Embryonic facial prominence (tissue), 1 donor: ENCODE measurements around the gene QRICH2.
"Not testable (repeated sequence)": the region's sequence is repeated elsewhere in the genome, so short reads cannot be mapped to it uniquely, and the experiment has no call there.

Experiments used
- DNase-seq: peaks from one replicate; pipeline ENCODE4 v3.0.0-alpha.2; 2016; ENCODE audit errors: extremely low spot score

Gene QRICH2

DNA sequence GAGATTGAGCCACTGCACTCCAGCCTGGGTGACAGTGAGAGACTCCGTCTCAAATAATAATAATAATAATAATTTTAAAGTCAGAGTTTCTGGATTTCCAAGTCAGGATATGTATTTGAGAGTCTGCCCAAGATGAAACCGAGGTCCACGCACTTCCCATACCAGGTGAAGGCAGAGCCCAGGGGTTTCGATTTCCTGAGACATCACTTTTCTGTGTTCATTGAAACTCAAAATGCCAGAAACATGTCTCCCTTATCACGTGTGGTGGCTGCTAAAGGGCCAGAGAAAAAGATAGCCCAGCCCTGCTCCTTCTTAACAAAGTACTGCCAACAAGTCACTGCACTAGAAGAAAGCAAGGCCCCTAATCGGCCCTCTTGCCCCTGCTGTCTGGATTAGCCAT is 57.9 kb downstream of the QRICH2 start:
- no peak for DNase-seq

DNA sequence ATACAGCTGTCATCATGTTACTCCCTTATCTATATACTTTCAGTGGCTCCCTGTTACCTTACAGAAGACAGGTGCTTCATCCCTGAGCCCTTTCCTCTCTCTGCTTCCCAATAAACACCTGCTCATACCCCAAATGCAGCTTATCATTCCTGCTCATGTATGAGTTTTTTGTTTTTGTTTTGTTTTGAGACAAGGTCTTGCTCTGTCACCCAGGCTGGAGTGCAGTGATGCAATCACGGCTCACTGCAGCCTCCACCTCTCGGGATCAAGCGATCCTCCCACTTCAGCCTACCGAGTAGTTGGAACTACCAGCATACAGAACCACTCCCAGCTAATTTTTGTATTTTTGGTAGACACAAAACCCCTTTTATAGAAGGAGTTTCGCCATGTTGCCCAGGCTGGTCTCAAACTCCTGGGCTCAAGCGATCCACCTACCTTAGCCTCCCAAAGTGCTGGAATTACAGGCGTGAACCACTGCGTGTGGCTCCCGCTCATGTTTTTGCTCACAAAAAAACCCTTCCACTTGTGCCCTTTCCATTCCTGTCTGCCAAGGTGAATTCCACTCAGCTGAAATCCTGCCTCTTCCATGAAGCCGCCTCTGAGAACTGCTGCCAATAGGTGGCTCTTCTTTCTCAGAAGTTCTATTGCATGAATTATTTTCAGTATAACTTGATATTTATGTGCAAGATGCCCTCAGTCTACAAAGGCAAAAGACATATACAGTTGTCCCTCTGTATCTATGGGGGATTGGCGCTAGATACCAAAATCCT is 59.9 kb downstream of the QRICH2 start:
- no peak for DNase-seq

DNA sequence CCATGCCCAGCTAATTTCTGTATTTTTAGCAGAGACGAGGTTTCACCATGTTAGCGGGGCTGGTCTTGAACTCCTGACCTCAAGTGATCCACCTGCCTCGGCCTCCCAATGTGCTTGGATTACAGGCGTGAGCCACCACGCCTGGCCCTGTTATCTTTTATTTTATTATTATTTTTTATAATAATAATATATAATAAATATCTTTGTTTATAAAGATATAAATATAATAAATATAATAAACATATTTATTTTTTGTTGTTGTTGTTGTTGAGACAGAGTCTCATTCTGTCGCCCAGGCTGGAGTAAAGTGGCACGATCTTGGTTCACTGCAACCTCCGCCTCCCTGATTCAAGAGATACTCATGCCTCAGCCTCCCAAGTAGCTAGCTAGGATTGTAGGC is 60.8 kb downstream of the QRICH2 start:
- no peak for DNase-seq

DNA sequence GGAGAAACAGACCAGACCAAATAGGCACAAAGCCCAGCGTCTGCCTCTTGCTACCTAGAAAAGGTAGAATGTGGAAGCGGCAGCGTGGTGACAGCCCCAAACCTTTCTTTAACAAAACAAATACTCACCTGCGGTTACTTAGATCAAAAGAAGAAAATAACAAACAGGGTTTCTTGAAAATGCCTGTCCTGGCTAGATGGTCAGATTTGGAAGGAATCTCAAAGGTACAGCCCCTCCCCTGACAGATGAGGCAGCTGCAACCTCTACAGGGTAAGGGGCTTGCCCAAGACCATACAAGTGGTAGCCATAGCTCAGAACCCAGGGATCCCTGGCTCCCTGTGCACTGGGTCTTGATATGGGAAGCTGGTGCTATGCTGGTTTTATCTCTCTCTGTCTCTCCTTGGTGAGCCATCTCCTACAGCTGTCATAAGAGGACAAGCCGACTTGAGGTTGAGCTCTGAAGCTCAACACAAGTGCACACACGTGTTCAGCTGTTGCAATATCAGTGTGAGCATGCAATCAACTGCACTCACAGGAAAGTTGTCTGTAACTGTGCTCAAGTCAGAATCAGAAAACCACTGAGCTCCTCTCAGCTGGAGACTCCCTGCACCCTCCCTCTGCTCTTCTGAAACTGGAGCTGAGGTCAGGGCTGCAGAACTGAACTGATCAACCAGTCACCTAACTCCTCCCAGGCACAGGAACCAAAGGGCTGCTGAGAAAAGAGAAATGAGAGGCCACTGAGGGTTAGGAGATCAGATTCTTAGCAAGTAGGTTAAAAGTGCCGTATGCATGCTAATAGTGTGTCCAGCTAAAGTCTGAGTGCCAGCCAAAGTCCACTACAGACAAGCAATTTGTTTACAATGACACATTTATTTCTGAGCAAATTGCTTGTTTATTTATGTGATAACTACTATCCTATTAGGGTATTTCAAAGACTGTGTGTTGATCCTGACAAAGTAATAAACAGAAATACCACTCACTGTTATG is 61.7 kb downstream of the QRICH2 start:
- no peak for DNase-seq

DNA sequence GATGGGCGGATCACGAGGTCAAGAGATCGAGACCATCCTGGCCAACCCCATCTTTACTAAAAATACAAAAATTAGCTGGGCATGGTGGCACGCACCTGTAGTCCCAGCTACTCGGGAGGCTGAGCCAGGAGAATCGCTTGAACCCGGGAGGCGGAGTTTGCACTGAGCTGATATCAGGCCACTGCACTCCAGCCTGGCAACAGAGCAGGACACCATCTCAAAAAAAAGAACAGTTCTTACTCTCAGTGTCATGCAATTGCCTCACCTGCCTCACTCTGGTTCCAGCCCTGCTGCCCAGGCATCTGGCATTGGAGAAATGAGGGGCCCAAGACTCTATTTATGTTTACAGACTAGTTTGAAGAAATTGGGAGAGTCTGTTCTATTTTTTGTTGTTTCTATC is 63.4 kb downstream of the QRICH2 start:
- not testable (repeated sequence) for DNase-seq

DNA sequence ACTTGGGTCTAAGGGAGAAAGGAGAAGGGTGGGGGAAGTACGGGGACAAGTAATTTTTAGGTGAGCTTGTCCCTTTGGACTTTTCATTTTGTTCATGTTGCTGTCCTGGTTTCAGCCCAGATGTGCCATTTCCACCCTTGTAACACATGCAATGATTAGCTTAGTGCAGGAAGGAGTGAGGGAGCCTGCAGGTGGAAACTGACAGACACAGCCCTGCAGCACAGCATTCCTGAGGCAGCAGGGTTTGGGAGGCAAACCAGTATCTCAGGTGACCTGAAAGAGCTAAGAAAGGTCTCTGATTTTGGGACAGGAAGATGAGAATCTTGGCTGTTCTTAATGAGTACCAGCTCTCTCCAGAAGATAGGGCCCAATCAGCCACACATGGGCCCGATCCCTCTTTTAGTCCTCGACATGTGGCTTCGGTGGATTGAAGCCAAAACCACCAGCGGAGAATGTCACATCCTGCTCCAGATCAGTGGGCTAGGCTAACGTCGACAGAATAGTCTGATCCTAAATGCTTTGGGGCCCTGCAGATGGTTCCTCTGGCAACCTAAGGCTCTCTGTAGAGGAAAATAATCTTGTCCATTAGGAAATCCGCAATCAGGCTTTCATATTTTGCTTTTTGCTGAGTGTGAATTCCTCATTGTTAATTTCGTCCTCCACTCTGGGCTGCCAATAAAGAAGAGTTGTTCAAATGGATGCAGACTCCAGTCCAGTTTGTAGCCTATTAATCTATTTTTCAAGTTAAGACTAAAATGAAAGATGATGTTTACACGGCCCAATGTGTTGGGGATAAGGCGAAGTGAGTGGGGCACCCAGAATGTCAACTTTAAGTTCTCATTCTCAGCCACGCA is 64.0 kb downstream of the QRICH2 start:
- DNase-seq, result no peak

DNA sequence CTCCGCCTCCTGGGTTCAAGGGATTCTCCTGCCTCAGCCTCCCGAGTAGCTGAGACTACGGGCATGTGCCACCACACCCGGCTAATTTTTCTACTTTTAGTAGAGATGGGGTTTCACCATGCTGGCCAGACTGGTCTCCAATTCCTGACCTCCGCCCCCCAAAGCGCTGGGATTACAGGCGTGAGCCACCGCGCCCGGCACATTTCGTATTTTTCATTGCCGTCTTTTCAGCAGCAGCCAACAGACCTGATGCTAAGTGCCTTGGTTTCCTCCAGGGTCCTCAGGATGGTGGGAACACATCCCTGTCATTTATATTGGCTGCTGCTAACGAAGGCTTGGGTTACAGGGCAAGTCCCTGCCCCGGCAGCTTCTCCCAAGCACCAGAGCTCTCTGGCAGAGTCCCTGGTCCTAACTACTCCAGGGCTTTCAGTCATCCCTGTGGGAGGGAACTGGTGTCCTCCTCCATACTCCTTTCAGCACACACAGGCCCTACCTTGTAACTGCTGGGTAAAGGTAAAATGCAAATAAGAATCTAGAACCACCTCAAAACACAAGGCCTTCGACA is 66.3 kb downstream of the QRICH2 start:
- no peak for DNase-seq

DNA sequence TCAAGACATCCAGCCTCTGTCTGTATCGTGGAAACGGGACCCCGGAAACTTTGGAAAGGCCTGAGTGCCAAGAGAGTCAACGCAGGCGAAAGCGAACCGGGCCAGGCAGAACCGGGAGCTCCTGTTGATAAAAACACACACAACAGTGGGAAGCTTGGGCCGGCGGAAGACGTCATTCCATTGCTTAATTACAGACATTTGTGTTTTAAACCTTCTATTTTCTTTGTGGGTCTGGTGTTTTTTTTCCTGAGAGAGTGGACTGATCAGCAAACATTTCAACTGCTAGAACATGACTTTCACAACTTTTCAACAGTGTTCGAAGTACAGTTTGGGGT is 66.9 kb downstream of the QRICH2 start:
- DNase-seq, result no peak

DNA sequence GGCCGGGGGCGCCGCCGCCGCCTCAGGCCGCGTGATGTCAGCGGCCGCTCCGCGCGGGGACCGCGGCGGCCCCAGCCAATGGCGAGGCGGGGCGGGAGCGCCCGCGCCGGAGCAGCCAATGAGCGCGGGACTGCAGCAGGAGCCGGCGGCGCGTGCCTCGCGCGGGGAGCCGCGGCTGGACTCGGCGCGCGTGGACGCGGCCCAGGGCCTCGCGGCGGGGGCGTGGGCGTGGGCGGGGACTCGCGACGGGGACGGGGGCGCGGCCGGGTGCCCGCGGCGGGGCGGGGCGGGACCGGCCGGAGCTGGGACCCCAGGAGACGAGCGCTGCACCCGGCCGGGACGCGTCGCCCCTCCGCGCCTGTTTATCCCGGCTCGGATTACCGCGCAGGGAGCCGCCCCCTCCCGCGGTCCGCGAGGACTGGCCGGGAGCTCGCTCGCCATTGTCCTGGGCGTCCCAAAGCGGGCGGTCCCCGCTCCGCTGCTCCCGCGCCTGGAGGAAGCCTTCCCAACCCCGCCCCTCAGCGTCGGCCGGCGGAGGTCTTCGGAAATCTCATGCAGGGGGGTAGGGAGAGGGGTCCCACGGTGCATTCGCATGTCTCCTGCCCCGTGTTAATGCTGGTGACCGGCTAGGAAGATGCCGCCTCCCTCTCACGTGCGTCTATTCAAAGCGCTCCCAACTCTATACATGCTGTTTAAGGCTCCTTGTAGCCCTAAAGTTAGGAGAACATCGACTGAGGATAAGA is 67.4 kb downstream of the QRICH2 start, which contains the start of gene RNF157:
Gene RNF157 (minus strand): TSS at position 33 of the 743 bp plus-strand sequence. CDS start 253 bp downstream, outside the sequence.
- DNase-seq, result no peak

DNA sequence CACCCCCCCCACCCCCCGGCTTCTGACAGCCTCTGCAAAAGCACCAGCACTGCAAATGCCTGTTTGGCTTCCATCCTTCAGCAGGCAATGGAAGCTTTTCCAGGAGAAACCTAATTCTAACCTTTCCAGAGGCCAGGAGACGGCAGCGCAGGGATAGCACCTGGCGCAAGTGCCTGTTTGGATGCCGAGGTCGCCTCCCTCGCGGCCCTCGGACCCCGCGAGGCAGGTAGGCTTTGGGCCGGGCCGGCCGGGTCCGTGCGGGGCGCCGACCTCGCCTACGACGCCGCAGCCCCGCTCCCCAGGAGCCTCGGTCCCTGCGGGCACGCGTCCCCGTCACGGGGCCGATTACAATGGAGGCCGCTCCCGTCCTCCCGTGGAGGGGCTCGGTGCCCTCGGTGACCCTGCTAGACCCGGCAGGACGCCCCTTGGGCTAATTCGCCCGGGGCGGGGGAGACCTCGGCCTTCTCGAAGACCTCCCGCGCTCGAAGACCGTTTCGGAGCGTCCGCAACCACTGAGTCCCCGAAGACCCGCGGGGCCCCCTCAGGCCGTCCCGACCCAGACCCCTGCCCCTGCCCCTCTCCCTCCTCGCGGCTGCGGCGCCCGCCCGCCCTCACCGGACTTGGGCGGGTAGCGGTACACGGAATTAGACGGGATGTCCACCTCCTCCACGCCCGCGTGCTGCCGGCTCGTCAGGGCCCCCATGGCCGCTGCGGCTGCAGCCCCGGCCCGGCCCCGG is 68.4 kb downstream of the QRICH2 start:
- no peak for DNase-seq

DNA sequence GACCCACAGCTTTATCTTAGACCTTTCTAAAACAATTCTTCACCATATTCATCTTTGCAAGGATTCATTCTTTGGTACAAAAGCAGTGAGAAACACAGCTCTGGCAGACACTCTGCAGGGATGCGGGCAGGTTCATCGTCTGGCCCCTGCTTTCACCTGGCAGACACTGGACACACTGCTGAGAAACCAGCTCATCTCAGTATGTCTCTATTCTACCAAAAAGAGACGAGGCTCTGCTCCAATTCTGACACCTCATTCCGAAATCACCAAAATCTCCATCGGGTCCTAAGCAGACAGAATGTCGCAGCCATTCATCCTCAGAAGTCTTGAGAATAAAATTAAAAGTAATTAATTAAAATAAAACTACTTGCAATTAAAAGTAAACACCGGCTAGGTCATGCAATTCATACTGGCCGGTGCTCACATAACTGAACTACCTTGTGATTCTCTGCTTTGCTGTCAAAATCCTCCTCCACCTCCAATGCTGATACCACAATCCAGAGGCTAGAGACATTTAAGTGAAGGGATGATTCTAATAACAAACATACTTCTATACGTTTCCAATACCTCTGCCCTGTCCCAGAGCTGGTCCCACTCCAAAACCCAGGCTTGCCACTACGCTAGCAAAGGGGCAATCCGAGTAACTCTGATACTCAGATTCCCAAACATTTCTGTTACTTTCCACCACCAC is 69.1 kb downstream of the QRICH2 start:
- DNase-seq, result no peak

DNA sequence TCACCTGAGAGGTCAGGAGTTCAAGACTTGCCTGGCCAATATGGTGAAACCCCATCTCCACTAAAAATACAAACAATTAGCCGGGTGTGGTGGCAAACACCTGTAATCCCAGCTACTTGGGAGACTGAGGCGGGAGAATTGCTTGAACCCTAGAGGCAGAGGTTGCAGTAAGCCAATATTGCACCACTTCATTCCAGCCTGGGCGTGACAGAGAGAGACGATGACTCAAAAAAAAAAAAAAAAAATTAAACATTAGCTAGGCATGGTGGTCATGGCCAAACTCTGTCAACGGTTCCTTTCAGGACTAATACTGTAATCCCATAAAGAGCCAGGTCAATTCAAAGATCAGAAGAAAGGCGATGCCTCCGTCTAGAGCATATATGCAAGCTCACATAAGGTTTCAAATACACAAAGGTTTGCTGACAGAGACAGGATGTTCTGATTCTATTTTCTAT is 70.2 kb downstream of the QRICH2 start:
- DNase-seq, result no peak

DNA sequence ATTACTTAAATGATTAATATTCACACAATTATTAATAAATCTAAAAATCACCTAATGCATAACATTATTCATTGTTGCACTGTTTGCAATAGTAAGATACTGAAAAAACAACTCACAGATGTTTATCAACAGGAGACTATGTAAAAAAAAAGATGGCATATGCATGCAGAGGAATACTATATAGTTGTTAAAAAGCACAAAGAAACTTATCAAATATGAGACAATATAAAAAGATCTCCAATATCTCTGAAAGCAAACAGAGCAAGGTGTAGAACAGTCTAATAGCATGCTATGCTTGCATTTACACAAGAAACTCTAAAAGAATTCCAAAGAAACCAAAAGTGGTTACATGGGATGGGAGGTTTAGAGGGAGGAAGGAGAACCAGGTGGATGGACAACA is 71.5 kb downstream of the QRICH2 start:
- no peak for DNase-seq

DNA sequence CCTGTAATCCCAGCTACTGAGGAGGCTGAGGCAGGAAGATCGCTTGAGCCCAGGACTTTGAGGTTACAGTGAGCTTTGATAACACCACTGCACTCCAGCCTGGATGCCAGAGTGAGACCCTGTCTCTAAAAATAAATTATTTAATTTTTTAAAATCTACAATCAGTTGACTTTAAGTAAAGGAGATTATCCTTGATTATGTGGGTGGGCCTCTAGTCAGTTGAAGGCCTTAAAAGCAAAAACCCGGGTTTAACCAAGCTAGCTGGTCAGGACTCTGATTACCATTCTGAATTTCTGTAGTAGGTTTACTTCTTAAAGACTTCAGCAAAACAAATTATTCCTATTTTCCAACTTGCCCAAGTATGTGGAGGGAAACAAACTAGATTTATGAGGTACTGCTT is 72.2 kb downstream of the QRICH2 start:
- DNase-seq, result no peak

DNA sequence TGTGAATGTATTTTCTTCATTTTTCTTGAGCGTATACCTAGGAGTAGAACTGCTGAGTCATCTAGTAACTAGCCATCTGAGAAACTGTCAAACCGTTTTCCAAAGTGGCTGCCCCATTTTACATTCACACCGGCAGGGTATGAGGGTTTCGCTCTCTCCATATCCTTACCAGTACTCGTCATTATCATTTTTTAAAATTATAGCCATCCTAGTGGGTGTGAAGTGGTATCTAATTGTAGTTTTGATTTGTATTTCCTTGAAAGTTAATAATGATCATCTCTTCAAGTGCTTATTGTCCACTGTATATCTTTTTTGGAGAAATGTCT is 73.8 kb downstream of the QRICH2 start:
- DNase-seq, result no peak

DNA sequence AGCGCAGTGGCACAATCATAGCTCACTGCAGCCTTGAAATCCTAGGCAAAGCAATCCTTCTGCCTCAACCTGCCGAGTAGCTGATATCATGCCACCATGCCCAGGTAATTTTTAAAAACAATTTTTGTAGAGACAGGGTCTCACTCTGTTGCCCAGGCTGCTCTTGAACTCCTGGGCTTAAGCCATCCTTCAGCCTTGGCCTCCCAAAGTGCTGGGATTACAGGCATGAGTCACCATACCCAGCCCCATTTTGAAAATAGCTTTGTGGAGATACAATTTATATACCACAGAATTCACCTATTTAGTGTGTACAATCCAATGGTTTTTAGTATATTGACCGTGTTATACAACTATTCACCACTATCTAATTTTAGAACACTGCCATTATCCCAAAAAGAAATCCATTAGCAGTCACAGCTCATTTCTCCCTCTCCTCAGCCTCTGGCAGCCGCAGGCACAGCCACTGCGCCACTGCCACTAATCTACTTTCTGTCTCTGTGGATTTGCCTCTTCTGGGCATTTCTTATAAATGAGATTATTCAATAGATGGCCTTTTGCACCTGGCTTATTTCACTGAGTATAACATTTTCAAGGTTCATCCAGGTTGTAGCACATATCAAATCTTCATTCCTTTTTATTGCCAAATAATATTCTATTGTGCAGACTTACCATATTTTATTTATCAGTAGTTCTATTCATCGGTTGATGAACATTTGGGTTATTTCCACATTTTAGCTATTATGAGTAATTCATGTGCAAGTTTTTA is 74.3 kb downstream of the QRICH2 start:
- DNase-seq, result no peak

DNA sequence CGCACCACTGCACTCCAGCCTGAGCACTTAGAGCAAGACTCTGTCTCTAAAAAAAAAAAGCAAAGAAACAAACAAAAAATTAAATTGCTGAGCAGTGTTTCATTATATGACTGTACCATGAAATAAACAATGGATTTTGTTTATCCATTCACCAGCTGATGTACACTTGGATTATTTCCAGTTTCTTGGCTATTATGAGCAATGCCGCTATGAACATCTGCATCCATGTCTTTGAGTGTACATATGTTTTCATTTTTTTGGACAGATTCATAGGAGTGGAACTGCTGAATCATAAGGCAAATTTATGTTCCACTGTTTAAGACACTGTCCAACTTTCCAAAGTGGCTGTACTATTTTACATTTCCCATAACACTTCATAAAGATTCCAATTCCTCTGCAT is 75.7 kb downstream of the QRICH2 start:
- DNase-seq, result no peak

DNA sequence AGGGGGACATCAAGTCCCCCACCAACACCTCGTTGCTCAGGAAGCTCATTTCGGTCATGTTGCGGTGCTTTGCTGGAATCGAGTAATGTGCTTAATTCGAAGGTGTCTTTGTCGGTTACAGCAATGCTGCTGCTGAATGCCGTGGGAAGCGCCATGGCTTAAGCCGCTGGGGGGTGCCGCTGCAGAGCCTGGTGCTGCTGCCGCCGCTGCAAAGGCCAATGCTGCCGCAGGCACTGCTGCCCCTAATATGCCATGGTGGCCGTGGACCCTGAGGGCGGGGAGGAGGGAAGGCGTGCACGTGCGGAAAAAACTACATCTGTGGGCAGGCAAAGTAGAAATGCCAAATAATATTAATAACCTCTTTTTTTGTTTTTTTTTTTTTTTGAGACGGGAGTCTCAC is 81.3 kb downstream of the QRICH2 start:
- DNase-seq, result not testable (repeated sequence)
